SK-MEL-5 (cell line): ENCODE results near the gene PRDM7. TPM values are rescaled to one million over a fixed set of nuclear protein-coding genes. Genes with fewer than 3 reads are reported as not detected.
"Not testable (repeated sequence)": the region's sequence is repeated elsewhere in the genome, so short reads cannot be mapped to it uniquely, and the experiment has no call there.

Source experiments
- DNase-seq: peaks from one replicate; pipeline ENCODE4 v3.0.0-alpha.2; 2016; ENCODE audit warnings: low read depth, low spot score
- in situ Hi-C: cut with HindIII; loops from 2 replicates; pipeline ENCODE4 v1.10.0; 2016; ENCODE audit warnings: low sequenced_read_pairs, high pct_unique_total_duplicates, low pct_unique_long_range_greater_than_20kb
- total RNA-seq: library from RNA; depleted of rRNA; stranded (reverse); fragments of >200 nt; shearing (Covaris generic); gene quantifications from 2 replicates; pipeline ENCODE4 v1.2.3, GENCODE V29; 2014; rRNA removed

PRDM7 gene
- total RNA-seq, 1 experiment from 2014 or later: 4.1 TPM

DNA sequence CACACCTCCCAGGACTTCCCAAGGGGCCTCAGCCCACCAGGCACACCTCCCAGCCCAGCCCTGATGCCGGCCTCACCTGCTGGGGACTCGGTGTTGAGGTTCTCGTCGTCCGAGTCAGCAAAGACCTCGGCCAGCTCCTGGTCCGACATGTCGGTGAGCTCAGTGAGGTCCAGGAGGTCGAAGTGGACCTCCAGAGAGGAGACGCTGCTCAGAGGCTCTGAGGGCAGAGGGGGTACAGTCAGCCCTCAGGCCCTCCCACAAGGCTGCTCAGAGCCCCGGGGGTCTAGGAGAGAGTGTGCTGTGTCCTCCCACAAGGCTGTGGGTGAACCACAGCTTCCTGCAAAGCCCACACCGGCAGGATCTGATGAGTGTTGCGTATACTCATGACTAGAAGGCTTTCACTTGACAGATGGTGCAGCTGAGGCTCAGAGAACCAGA lies 68.4 kb downstream of the PRDM7 start:
- no peak for DNase-seq
- in situ Hi-C loops: no loop called here

DNA sequence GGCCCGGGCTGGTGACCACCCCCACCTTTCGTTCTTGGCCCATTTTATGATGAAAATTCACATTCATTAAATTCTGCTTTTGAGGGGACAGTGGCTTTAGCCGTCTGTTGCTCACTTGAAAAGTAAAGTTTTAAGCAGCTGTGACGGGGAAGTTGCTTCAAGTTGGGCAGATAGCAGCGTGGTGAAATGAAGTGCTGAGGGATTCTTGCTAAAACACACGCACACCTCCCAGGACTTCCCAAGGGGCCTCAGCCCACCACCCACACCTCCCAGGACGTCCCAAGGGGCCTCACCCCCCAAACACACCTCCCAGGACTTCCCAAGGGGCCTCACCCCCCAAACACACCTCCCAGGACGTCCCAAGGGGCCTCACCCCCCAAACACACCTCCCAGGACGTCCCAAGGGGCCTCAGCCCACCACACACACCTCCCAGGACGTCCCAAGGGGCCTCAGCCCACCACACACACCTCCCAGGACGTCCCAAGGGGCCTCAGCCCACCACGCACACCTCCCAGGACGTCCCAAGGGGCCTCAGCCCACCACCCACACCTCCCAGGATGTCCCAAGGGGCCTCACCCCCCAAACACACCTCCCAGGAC lies 69.4 kb downstream of the PRDM7 start:
- in situ Hi-C loops, DNase-seq: not testable (repeated sequence)

DNA sequence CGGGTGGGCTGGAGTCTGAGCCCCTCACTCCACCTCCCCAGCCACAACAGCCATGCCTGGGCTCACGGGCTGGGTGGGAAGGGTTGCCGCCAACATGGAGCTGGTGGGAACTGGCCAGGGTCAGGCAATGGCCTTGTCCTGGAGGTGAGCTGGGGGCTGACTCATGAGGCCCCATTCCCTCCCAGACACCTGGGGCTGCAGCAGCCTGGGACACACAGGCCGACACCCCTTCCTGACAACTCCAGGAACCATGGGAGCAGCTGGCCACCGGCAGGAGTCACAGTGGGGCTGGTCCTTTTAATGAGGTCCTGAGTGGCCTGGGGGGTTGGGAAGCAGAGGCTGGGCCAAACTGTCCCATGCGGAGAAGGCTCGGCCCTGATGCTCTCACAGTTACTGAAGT lies 70.1 kb downstream of the PRDM7 start:
- in situ Hi-C loops: no loop called here
- DNase-seq: no peak

Other genes with a start within 250 kb of the PRDM7 start
- gene SPIRE2, start 248.9 kb downstream of the PRDM7 start, total RNA-seq: 19.6 and 20.2 TPM in 2 replicates
- gene TCF25, start 203.7 kb downstream of the PRDM7 start, total RNA-seq: 76.6 and 93.1 TPM in 2 replicates
- 14.3 and 17.2 TPM in 2 replicates for gene MC1R, start 158.5 kb downstream of the PRDM7 start, total RNA-seq
- gene TUBB3, start 154.0 kb downstream of the PRDM7 start, total RNA-seq: 208 and 219 TPM in 2 replicates
- 77.9 and 82.0 TPM in 2 replicates for gene DEF8, start 128.6 kb downstream of the PRDM7 start, total RNA-seq
- 22.9 and 23.1 TPM in 2 replicates for gene DBNDD1, start 57.9 kb downstream of the PRDM7 start, total RNA-seq